Activated T-helper 2 cell treated with anti-CD3 and anti-CD28 coated beads, Interferon-gamma antibody, Interleukin-2, Interleukin-4, amounts not matched to agents 10 μg/mL and 5 μg/mL and 100 μg/mL, durations not matched to agents 14 hours and 24 hours and 36 hours (primary cell): ENCODE measurements around the gene ARHGEF9. TPM values are rescaled to one million over a fixed set of nuclear protein-coding genes. Genes with fewer than 3 reads are reported as not detected.
"Not testable (repeated sequence)": the region's sequence is repeated elsewhere in the genome, so short reads cannot be mapped to it uniquely, and the experiment has no call there.

Experiments used
- DNase-seq: peaks from one replicate; pipeline ENCODE4 v3.0.0; 2021; ENCODE audit warnings: low spot score
- H3K27ac Mint-ChIP-seq: one replicate; pipeline ENCODE4 v1.8.0; 2021; ENCODE audit warnings: mixed read lengths
- H3K27me3 Mint-ChIP-seq: one replicate; pipeline ENCODE4 v1.8.0; 2021; ENCODE audit warnings: low read depth, mixed read lengths
- H3K36me3 Mint-ChIP-seq: one replicate; pipeline ENCODE4 v1.8.0; 2021; ENCODE audit warnings: low read depth, mixed read lengths
- H3K4me1 Mint-ChIP-seq: one replicate; pipeline ENCODE4 v1.8.0; 2021; ENCODE audit warnings: low read depth, mixed read lengths
- H3K4me3 Mint-ChIP-seq: one replicate; pipeline ENCODE4 v1.8.0; 2021; ENCODE audit warnings: low read depth, mild to moderate bottlenecking, moderate library complexity, mixed read lengths
- H3K9me3 Mint-ChIP-seq: one replicate; pipeline ENCODE4 v1.8.0; 2021; ENCODE audit warnings: mixed read lengths
- intact Hi-C: fragments of 100-400 bp; cut with micrococcal nuclease; formaldehyde crosslinking; loops from one replicate; pipeline ENCODE4 v1.15.1; 2023
- total RNA-seq: library from RNA; stranded (reverse); gene quantifications from 2 replicates; pipeline ENCODE4 v1.2.3, GENCODE V29; 2022

ARHGEF9 gene
- total RNA-seq, 1 donor from 2014 or later, result 20.4 TPM

- intact Hi-C loops, result no loop called here
- Mint-ChIP-seq H3K4me1 (no peaks in the 10 kb centered on the region), H3K9me3 (peaks cover 6% of the 10 kb centered on the region), H3K4me3 (no peak overlapping the region), H3K27me3 (no peaks in the 10 kb centered on the region), H3K27ac (no peak overlapping the region), H3K36me3 (peaks cover 34% of the 10 kb centered on the region)
- DNase-seq, result no peak
Measured at GRCh38 chrX:63680423-63680822, 104.6 kb downstream of the ARHGEF9 start.

DNA sequence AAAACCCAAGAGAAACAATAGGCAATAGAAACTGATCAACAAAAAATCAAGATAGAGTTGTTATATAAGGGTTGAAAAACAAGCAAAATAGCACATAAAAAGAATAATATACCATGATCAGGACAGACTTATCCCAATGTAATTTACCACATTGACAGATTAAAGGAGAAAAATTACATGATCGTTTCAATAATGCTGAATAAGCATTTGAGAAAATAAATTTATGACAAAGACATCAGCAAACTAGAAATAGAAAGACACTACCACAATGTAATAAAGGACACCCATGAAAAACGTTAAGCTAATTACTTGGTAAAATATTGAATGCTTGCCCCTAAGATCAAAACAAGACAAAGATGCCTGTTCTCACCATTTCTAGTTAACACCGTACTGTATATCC lies 105.6 kb downstream of the ARHGEF9 start:
- Mint-ChIP-seq H3K9me3 (peaks cover 6% of the 10 kb centered on the region), H3K27ac (no peak overlapping the region), H3K36me3 (peaks cover 38% of the 10 kb centered on the region), H3K27me3 (no peaks in the 10 kb centered on the region), H3K4me1 (no peaks in the 10 kb centered on the region), H3K4me3 (no peak overlapping the region)
- DNase-seq, result no peak
- intact Hi-C loops, result no loop called here

- no peak overlapping the region for H3K4me3 Mint-ChIP-seq
- no peaks in the 10 kb centered on the region for H3K4me1 Mint-ChIP-seq
- no peak overlapping the region for H3K27ac Mint-ChIP-seq
- H3K27me3 Mint-ChIP-seq, result no peaks in the 10 kb centered on the region
- no peaks in the 10 kb centered on the region for H3K9me3 Mint-ChIP-seq
- DNase-seq, result no peak
- H3K36me3 Mint-ChIP-seq, result peaks cover 31% of the 10 kb centered on the region
- intact Hi-C loops, result no loop called here
Measured at GRCh38 chrX:63675716-63676115, 109.3 kb downstream of the ARHGEF9 start.

GRCh38 chrX:63673896-63674295 lies 111.1 kb downstream of the ARHGEF9 start:
- H3K4me1 Mint-ChIP-seq, result no peaks in the 10 kb centered on the region

GRCh38 chrX:63664741-63665140 lies 120.3 kb downstream of the ARHGEF9 start:
- Mint-ChIP-seq H3K27me3 (no peaks in the 10 kb centered on the region), H3K9me3 (no peaks in the 10 kb centered on the region), H3K4me1 (no peaks in the 10 kb centered on the region), H3K4me3 (no peak overlapping the region), H3K27ac (no peak overlapping the region), H3K36me3 (peaks cover 22% of the 10 kb centered on the region)
- no peak for DNase-seq
- intact Hi-C loops, result no loop called here

More at GRCh38 chrX:63673896-63674295, 111.1 kb downstream of the ARHGEF9 start:
- Mint-ChIP-seq H3K27ac (no peak overlapping the region), H3K36me3 (peaks cover 27% of the 10 kb centered on the region), H3K27me3 (no peaks in the 10 kb centered on the region), H3K9me3 (no peaks in the 10 kb centered on the region), H3K4me3 (no peak overlapping the region)
- intact Hi-C loops, result no loop called here
- no peak for DNase-seq

DNA sequence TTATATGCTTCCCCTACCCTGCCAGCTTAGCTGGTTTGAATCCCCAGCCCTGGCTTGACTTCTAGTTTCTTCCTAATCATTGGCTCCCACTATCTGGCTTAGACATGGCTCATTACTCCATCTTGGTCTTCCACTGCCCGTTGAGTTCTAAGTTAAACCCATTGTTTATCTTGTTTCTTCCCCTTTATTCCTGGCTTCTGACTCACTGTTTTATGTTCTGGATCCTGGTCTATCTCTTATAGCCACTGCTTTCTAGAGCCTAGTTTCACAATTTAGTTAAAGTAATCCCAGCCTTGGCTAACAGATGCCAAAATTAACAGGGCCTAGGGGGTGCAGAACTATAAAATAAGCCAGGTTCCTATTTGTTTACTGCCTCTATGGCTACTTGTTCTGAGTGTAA lies 120.9 kb downstream of the ARHGEF9 start:
- Mint-ChIP-seq H3K27ac (no peak overlapping the region), H3K9me3 (no peaks in the 10 kb centered on the region), H3K4me1 (no peaks in the 10 kb centered on the region), H3K27me3 (no peaks in the 10 kb centered on the region), H3K36me3 (peaks cover 15% of the 10 kb centered on the region), H3K4me3 (no peak overlapping the region)
- DNase-seq, result no peak
- intact Hi-C loops, result no loop called here

DNA sequence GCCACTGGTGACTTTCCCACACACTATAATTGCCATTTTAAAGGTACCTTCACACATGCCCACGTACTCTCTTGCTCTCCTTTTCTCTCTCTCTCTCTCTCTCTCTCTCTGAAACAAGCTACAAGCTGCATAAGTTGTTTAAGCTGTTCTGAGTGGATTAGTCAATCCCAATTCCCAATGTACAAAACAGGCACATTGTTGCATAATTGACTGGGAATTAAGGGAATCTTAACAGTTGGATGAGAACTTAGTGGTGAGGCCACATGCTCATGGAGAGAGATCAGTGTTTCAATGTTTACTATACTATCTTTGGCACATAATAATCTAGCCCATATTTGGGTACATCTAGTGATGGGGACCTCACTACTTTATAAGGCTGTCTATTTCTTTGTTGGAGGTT lies 123.3 kb downstream of the ARHGEF9 start:
- intact Hi-C loops, result no loop called here
- Mint-ChIP-seq H3K36me3 (peaks cover 13% of the 10 kb centered on the region), H3K4me3 (no peak overlapping the region), H3K9me3 (no peaks in the 10 kb centered on the region), H3K27ac (no peak overlapping the region), H3K4me1 (no peaks in the 10 kb centered on the region), H3K27me3 (no peaks in the 10 kb centered on the region)
- no peak for DNase-seq

- Mint-ChIP-seq H3K27ac (no peak overlapping the region), H3K9me3 (no peaks in the 10 kb centered on the region), H3K4me3 (no peak overlapping the region), H3K36me3 (peaks cover 11% of the 10 kb centered on the region), H3K4me1 (no peaks in the 10 kb centered on the region), H3K27me3 (no peaks in the 10 kb centered on the region)
- intact Hi-C loops, result no loop called here
- DNase-seq, result no peak
Measured at GRCh38 chrX:63658920-63659319, 126.1 kb downstream of the ARHGEF9 start.

- H3K27me3 Mint-ChIP-seq, result no peaks in the 10 kb centered on the region
- no peak overlapping the region for H3K4me3 Mint-ChIP-seq
- no peaks in the 10 kb centered on the region for H3K4me1 Mint-ChIP-seq
- intact Hi-C loops, result no loop called here
- peaks cover 16% of the 10 kb centered on the region for H3K36me3 Mint-ChIP-seq
- DNase-seq, result no peak
- no peak overlapping the region for H3K27ac Mint-ChIP-seq
- H3K9me3 Mint-ChIP-seq, result no peaks in the 10 kb centered on the region
Measured at GRCh38 chrX:63657821-63658220, 127.2 kb downstream of the ARHGEF9 start.

DNA sequence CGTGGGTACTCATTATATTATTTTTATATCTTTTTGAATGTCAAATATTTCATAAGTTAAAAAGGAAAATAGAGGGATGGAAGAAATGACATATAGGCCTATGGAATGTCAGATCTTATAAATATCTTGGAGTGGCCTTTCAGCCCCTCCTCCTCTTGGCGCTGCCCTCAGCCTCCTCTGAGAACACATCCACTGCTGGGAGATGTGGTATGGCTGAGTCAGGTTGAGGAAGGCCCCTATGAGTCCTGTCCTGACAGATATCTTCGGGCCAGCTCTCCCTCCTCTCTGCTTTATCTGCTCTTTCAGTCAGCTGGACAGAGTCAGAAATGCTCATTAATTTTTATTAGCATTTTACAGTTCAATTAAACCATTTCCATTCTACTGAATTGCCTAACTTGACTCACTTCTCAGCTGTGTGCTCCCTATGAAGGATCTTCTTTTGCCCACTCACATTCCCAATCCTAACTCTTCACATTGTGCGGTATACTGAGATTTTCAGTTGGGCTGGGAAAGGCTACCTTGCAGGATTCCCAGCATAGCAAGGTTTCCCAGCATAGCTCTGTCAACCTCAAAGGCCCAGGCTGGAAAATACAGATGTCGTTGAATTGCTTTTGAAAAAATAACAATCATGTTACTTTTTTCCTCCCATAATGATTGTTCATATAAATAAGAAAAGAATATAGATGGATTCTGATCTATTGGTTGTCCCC lies 128.0 kb downstream of the ARHGEF9 start:
- intact Hi-C loops, result no loop called here
- H3K27ac Mint-ChIP-seq, result no peak overlapping the region
- H3K9me3 Mint-ChIP-seq, result no peaks in the 10 kb centered on the region
- H3K4me1 Mint-ChIP-seq, result no peaks in the 10 kb centered on the region
- H3K36me3 Mint-ChIP-seq, result peaks cover 19% of the 10 kb centered on the region
- H3K27me3 Mint-ChIP-seq, result no peaks in the 10 kb centered on the region
- no peak overlapping the region for H3K4me3 Mint-ChIP-seq
- no peak for DNase-seq

DNA sequence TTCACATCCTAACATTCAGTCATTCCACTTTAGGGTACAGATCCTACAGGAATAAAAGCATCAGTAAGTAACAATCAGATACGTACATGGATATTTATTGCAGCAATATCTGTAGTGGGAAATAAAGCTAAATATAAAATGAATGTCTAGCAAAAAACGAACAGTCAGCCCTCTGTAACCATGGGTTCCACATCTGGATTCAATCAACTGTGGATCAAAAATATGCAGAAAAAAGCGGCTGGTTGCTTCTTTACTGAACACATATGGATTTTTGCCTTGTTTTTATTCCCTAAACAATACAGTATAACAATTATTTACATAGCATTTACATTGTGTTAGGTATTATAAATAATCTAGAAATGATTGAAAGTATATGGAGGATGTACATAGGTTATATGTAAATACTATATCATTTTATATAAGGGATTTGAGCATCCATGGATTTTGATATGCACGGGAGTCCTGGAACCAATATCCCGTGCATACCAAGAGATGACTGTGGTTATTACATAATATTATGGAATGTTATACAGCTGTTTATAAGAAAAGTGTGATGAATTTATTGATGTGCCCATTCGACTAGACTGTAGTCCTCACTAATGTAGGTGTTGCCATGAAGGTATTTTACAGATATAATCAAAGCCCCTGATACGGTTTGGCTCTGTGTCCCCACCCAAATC lies 132.8 kb downstream of the ARHGEF9 start:
- no peaks in the 10 kb centered on the region for H3K4me1 Mint-ChIP-seq
- no peaks in the 10 kb centered on the region for H3K9me3 Mint-ChIP-seq
- H3K27ac Mint-ChIP-seq, result no peak overlapping the region
- peaks cover 25% of the 10 kb centered on the region for H3K36me3 Mint-ChIP-seq
- no peak for DNase-seq
- no peaks in the 10 kb centered on the region for H3K27me3 Mint-ChIP-seq
- intact Hi-C loops, result no loop called here
- H3K4me3 Mint-ChIP-seq, result no peak overlapping the region

GRCh38 chrX:63645748-63646147 lies 139.3 kb downstream of the ARHGEF9 start:
- DNase-seq, intact Hi-C loops, H3K4me3 Mint-ChIP-seq, H3K9me3 Mint-ChIP-seq, H3K27ac Mint-ChIP-seq, H3K4me1 Mint-ChIP-seq, H3K27me3 Mint-ChIP-seq: not testable (repeated sequence)
- H3K36me3 Mint-ChIP-seq, result peaks cover 12% of the 10 kb centered on the region

DNA sequence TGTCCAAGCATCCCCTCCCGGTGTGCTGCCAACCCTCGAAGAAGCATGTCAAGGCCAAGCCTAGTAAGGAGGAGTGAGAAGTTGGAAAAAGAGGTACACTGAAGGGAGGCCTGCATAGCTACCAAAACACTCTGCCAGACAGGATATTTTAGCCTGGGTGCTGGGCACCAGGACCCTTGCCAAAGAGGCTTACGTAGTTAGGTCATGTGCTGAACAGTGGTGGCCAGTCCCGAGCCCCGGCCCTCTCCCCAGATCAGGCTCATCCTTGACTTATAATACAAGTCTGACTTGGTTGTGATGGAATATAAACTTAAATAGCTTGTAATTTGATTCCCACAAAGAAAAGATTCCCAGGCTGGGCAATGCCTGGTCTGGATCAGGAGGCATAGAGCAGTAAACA lies 149.3 kb downstream of the ARHGEF9 start:
- H3K4me3 Mint-ChIP-seq, result no peak overlapping the region
- H3K27ac Mint-ChIP-seq, result no peak overlapping the region
- intact Hi-C loops, result no loop called here
- no peaks in the 10 kb centered on the region for H3K27me3 Mint-ChIP-seq
- peaks cover 4% of the 10 kb centered on the region for H3K9me3 Mint-ChIP-seq
- no peak for DNase-seq
- H3K36me3 Mint-ChIP-seq, result peaks cover 28% of the 10 kb centered on the region
- H3K4me1 Mint-ChIP-seq, result no peaks in the 10 kb centered on the region
